HG03280 (cell line): ENCODE results near the gene GSKIP.

ENCODE experiments used
- ATAC-seq: cut with Tn5 transposase; IDR thresholded peaks from one replicate; pipeline ENCODE4 v1.9.1; 2021; ENCODE audit warnings: mild to moderate bottlenecking, moderate library complexity; ENCODE audit not compliant: unreplicated experiment

GSKIP gene

DNA sequence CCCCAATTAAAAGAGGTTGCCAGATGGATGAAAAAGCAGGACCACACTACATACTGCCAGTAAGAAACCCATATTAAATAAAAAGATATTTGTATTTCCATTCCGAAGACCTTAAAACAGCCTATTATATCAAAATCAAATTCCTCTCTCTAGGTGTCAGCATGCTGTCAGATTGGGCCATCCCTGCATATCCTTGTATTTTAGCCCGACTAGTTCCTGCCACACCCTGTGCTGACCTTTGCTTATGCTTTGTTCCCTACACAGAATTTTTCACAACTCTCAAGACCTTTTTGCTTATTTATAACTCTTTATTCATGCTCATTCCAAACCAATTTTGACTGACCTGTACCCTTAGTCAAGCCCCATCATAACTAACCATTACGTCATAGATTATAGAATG is 12.8 kb downstream of the GSKIP start:
- no peak for ATAC-seq

DNA sequence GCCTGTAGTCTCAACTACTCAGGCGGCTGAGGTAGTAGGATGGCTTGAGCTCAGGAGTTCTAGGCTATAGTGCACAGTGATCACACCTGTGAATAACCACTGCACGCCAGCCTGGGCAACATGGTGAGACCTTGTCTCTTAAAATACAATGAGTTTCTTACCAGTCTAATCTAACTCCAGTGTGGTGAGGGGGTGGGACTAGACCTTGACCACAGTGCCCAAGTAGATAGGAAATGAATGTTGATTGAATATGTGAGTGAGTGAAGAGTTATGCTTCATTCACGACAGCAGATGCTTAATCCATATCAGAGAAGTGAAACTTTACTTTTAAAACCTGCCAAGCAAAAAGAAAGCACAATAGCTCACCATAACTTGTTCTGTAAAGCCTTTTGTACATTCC is 17.4 kb downstream of the GSKIP start:
- peak; percentile 75 for ATAC-seq

DNA sequence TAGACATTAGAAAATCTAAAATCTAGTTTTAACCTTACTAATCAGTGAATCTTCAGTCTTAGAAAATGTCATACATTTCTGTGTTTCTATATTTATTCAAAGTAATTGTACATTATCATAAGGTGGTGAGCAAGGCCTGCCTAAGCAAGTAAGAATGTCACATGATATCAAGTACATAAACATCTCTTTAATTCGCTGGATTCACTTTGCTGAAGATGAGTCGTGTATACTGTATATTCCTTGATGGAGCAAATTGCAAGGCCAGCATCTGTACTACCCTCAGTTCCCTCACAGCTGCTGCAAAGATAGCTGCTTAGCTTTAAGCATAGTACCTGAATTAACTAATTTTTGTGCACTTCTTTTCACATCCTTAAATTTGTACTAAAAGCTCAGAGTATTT is 20.1 kb downstream of the GSKIP start:
- no peak for ATAC-seq

DNA sequence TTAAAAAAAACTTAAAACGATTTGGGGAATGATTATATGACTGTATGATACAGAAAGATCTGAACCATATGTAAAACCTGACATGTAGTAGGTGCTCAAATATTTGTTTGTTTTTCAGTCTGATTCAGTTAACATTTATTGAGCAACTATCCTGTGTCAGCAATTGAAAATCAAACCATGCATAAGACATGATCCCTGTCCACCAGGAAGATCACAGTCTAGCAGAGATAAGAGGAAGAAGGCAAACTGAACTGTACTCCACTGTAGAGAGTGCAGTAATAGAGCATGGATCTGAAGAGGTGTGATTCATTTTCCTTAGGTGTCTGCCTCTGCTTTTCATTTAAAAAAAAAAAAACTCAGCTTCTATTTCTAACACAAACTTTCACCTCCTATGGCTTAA is 20.7 kb downstream of the GSKIP start:
- ATAC-seq = no peak

DNA sequence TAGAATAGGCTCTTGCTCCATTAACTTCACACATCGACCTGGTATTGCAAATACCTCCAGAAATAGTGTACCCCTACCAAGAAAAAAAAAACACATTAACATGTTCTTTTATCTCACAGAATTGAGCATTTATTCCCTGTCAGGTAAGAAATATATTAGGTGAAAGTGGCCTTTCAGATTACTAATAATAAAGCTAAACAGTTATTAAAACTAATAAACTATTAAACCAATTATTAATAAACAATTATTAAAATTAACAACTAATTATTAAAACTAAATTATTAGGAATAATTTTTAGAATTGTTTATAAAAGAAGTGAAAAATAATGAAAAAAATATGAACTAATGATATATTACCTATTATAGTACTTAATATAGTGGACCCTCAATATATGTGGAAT is 21.4 kb downstream of the GSKIP start:
- no peak for ATAC-seq

DNA sequence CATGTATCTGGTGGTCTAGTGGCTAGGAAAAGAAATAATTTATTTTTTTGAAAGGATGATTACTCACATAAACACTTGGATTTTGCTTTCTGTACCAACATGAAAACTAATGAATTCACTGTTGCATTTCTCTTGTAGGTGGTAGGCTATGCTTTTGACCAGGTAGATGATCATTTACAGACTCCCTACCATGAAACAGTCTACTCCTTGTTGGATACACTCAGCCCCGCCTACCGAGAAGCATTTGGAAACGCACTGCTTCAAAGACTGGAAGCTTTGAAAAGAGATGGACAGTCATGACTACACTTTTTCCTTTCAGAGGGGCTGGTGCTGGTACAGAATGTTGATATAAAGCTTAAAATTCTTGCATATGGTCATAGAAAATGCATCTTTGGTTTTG is 22.1 kb downstream of the GSKIP start:
- ATAC-seq = no peak

DNA sequence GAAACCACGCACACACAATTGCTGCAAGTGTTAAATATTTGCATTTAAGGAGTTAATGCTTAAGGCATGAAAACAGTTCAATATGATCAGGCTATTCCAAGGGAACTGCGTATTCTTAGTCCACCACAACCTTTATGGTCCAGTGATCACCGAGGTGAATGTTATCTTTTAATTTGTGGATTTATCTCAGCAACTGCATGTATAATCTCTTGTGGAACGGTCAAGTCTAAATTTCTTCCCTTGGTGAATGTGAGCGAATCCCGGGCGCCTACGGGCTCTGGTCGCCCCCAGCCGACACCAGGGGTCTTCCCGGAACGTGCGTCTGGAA is 27.6 kb downstream of the GSKIP start:
- ATAC-seq = no peak

DNA sequence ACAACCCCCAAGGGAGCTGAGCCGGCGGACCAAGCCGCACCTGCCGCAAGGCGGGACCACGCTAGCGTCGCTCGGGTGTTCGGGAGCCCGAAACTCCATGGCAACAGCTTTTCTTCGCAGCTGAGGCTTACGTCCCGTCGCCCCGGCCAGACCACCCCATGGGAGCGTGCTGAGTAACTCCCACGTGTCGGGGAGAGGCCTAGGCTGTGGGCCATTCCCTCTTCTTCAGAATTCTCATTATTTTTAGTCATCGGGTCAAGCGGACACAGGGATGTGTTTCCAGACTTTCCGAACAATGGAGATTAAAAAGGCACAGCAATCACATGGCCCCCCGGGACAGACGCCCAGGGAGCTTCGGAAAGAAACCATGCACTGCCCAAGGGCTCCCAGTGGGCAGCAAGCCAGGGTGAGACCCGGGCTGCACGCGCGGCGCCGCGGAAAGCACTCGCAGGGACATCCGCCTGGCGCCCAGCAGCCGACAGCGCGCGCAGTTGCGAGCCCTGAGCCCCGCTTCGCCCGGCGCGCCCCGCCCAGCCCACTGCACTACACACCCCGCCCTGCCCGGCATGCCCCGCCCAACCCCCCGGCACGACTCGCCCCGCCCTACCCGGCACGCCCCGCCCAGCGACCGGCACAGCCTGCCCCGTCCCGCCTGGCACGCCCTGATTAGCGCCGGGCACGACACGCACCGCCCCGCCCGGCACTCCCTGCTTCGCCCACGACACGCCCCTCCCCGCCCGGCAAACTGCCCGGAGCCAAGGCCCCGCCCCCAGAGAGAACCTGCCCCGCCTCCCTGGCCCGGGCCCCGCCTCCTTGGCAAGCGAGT is 28.2 kb downstream of the GSKIP start:
- peak; percentile 92 for ATAC-seq

DNA sequence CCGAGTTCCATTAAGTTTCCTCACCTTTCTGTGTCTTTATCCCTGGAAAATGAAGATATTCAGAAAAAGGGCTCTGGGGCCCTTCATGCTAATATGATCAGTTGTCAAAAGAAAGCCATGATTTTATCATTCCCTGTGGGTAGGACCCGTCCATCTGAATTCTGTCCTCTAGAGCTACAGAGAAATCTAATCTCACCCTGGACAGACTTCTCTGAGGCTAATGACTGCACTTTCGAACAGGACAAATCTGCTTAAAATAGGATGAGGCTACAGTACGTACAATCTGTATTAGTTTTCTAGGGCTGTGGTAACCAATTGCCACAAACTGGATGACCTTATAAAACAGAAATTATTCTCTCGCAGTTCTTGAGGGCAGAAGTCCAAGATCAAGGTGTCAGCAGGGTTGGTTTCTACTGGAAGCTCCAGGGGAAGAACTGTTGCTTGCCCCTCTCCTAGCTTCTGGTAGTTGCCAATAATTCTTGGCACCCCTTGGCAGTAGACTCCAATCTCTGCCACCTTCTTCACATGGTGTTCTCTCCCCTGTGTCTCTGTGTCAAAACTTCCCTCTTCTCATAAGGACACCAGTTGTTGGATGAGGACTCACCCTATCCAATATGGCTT is 29.9 kb downstream of the GSKIP start:
- no peak for ATAC-seq

DNA sequence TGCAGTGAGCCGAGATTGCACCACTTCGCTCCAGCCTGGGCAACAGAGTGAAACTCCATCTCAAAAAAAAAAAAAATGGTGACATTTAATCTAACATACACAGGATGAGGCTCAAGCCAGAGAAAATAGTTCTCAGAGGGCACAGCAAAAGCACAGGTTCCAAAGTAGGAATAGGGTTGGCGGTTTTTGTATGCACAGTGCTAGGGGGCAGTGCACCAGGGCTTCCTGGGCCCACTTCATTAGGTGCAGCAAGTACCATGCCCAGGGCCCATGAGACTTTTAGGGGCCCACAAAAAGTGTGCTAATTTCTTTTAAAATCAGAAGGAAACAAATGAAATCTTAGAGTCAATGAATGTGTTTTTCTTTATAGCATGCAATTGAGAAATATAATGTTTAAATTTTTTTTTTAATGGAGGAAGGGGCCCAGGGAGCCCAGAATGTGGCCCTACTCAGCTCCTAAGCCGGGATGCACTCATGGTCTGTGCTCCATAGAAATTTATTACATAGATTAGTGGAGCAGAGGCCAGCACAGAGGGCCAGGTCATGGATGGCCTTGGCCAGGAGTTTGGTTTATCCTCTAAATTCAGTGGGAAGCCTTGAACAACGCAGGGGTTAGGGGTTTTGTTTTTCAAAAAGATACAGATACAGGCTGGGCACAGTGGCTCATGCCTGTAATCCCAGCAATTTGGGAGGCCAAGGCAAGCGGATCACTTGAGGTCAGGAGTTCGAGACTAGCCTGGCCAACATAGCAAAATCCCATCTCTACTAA is 30.9 kb downstream of the GSKIP start:
- ATAC-seq = no peak

DNA sequence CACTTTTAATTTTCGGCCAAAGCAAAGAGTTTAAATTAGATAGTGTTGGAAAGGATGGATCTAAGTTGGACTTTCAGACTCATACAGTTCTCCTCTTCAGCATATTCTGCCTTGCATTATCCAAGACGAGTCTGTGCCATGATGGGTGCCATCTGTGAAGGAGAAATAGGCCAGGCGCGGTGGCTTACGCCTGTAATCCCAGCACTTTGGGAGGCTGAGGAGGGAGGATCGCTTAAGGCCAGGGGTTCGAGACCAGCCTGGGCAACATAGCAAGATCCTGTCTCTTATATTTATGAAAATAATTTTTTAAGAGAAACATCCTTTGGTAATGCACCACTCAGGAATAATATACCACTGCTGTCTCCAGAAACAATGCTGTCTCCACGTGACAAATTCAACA is 35.1 kb downstream of the GSKIP start:
- ATAC-seq = no peak

DNA sequence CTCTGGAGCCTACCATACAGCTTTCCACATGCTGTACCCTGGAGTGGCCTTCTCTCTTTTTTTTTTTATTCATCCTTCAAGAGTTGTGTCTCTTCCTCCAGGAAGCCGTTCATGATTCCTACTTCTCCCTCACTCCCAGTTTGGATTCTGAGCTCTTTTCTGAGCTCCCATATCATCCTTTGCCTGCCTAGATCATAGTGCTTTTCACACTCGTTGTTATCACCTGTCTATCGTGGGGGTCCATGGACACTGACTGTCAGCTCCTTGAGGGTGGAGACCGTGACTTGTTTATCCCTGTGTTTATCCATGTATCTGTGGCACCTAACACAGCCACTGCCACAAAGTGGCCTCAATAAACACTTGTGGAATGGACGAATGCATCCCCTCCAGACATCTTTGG is 35.6 kb downstream of the GSKIP start:
- ATAC-seq = no peak

DNA sequence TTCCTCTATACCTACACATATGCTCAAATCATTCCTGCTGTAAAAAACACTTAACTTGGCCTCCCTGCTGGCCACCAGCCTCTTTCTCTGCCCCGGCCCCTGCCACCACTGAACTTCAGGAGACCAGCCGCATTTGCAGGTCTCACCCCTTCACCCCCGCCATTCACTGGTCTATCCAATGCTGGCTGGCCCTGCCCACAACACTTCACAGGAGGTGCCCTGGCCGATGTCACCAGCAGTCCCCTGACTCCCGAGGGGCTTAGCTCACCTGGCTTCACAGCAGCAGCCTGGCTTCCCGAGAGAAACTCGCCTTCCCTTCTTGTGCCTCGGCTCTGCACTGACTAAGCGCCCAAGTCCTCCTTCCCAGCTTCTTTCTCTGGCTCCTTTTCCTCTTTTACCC is 36.1 kb downstream of the GSKIP start:
- no peak for ATAC-seq

DNA sequence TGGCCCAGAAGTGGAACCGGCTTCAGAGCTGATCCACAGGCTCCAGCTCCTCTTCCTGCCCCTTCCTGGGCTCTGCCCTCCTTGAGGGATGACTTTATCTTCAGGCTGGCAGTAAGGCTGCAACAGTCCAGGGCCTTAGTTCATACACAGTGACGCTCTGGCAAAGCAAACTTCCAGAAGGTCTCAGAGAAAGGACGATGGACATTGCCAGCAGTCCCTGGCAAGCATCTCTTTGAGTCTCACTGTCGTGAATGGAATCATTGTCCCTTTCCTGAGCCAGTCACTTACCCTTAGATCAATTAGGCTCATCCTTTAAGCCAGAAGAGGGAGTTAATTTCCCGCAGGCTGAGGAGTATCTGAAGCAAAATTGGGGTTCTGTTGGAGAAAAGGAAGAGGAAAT is 37.2 kb downstream of the GSKIP start:
- no peak for ATAC-seq

DNA sequence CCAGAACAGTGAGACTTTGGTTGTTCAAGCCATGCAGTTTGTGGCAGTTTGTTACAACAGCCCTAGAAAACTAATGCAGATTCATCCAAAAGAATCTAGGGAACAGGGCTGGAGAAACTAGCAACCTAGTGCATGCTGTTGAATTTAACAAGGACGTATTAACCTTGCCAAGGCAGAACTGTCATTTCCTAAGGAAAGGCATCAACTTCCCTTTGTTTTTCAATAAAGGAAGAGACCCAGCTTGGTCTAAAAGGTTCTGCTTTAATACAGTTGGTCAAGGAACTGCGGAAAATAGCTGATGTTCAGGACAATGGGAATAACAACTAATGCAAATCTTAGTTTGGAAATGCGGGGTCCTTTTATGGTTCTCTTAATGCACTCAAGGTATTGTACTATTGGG is 40.1 kb downstream of the GSKIP start:
- ATAC-seq = no peak

DNA sequence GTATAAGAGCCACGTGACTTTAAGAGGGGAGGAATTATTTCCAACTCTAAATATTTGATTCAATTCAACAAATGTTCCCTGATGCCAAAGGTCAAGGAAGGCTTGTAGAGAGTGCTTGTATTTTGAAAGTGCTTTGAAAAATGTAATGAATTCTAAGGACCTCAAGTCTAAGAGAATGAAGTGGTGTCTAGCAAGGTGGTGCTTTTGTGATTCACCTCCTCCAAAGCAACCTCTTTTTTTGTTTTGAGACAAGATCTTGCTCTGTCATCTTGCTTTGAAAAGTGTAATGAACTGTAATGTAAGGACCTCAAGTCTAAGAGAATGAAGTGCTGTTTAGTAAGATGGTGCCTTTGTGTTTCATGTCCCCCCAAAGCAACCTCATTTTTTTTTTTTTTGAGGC is 42.4 kb downstream of the GSKIP start:
- ATAC-seq = no peak

DNA sequence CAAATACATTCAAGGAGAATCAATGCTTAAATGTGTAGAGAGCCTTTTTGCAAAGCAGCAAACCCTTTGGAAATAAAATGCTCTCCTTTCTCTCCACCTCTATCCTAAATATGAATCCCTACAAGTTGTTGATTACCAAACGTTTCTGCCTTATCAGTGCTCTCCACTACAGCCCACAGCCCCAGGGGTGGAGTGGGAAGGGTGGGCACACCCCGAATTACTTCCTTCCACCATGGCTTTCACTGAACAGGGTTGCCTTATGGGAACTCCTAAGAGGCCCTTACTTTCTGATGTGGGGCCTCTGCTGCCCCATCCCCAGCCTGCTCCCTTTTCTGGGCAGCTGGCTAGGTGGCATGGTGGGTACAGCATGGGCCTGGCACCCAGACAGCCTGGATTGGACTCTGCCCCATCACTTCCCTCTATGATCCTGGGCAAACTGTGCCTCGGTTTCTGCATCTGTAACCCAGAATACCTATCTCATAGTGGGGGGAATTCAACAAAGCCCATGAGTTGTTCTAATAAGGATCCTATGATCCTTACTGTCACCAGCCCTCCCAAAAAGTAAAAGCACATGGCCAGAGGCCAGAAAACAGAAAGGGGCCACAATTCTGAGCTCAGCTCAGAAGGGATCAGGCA is 44.7 kb downstream of the GSKIP start:
- ATAC-seq = no peak

DNA sequence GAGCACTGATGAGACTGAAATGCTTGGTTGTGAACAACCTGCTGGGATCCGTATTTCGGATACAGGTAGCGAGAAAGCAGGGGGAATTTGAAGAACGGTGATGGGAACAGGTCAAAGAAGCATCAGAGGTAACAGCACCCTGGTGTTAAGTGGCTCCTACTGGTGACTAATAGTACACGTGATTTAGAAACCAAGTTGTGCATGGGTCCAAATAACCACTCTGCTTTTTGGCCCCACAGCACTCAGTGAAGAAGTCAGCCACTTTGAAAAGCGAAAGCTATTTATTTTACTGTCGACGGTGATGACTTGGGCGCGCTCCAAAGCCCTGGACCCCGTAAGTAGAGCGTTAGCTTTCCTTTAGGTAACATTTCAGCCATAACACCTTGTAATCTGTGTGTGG is 45.3 kb downstream of the GSKIP start:
- ATAC-seq = no peak

DNA sequence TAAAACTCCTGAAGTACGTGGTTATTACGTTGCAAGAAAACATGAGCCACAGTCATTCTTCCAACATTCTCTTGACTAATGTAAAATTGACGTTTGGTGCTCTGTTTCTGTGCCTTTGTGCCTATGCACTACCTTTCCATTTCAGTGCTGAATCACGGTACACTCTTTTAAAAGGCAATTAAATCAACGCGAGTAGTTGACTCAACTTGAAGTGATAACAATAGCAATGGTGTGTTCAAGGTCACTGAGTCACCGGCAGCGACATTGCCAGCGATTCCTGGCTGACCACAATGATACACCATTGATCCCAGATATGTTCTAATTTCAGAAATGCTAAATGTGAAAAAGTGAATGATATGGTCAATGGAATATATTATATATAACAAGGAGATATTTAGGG is 46.4 kb downstream of the GSKIP start:
- ATAC-seq = no peak

DNA sequence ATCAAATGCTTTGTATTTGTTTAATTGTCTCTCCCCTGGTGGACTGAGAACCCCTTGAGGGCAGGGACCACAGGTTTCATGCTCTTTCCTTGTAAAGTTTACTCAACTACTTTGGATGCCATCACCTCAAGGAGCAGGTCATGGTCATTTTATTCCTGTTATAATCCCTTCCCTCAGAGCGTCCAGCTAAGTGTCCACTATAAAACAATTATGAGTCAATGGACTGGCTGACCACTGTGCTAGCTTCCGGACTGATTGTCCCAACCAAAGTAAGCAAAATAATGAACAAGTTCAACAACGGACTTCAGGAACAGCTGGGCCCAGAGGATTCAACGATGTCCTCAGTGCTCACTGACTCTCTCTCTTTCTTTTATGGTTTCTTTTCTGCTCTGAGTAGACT is 46.8 kb downstream of the GSKIP start:
- ATAC-seq = no peak

DNA sequence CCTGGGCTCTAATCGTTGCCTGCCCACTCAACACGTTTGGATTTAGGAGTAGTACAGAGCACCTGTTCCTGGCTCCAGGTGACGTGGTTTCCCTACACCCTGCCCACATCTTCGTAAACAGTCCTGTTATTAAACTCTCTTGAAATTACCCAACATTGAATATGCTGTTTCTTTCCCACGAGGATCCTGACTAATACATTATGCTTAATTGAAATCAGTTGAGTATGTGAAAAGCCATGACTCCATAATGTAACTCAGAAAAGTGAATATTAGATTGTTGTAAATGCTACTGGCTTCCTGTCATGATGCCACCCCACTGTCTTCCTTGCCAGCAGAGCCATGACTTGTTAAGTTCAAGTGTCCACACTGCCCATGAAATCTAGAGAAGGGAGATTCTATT is 50.2 kb downstream of the GSKIP start:
- no peak for ATAC-seq

DNA sequence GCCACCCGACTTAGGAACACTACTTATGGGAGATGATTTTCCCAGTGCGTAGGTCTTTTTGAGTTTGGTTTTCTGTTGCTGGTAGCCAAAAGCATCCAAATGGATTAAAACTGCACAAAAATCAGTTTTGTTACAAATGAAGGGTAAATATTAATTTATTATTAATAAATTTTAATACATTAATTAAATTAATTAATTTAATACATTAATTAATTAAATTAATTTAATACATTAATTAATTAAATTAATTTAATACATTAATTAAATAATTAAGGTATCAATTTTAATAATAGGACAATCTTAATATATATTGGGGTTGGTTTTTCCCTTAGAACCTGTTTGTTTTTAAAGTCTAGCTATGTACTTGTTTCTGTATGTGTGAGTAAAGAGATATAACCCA is 52.2 kb downstream of the GSKIP start:
- no peak for ATAC-seq
